Iris pigment epithelial cell (primary cell): Measurements from ENCODE around the gene SLC9A7.
A peak's percentile ranks its signal among the peaks of the same experiment; 100 is the strongest.
"Not testable (repeated sequence)": the region's sequence is repeated elsewhere in the genome, so short reads cannot be mapped to it uniquely, and the experiment has no call there.

Experiments
- DNase-seq: peaks from one replicate; pipeline ENCODE4 v3.0.0-alpha.2; 2011; ENCODE audit warnings: low read depth

Gene SLC9A7

DNA sequence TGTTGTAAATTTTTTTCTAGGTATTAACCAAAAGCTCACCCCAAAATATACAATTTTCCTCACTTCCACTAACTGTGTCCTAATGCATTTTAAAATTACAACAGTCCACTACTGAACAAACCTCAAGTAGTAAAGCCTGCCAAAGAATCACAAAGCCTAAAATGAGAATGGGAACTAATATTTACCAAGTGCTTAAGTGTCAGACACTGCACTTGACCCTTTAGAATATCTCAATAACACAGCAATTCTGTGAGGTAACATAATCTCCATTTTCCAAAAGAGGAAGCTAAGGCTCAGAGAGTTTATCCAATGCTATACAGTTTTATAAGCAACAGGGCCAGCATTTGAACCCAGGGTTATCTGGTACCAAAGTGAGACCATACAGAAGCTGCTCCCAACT, 4.9 kb downstream of the SLC9A7 start:
- DNase-seq, result no peak

- DNase-seq, result no peak
Observed at GRCh38 chrX:46750889-46751288, 8.0 kb downstream of the SLC9A7 start.

DNA sequence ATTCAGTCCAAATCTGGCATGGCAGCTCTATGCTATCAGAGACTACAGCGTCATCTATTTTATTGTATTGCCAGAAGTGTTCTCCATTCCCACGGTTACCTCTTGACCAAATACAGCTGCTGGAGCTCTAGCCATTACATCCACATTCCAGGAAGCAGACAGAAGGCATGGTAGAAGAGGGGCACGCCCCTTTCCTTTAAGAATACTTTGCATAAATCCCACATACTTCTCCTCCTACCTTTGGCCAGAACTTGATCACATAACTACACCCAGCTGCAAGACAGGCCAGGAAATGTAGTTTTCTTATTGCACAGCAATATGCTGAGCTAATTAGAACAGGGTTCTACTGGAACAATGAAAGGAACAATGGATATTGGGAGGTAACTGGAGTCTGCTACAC, 14.9 kb downstream of the SLC9A7 start:
- peak; percentile 7 for DNase-seq

- DNase-seq, result no peak
Observed at GRCh38 chrX:46743046-46743445, 15.9 kb downstream of the SLC9A7 start.

DNA sequence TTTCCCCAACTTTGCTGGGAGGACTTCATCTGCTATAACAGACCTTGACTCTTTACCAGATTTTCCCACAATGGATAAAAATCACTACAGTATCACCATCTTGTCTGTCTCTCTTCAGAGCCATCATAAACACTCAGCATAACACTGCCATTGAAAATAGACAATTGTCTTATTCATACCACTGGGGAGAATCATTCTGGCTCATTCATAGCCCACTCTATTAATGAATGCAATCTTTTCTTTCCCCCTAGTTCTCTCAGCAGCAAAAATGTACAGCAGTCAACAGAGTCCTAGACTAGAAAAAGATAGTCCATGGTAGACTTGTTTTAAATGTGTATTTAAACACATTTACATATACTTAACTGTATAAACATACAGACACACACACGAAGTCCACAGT, 19.2 kb downstream of the SLC9A7 start:
- no peak for DNase-seq

DNA sequence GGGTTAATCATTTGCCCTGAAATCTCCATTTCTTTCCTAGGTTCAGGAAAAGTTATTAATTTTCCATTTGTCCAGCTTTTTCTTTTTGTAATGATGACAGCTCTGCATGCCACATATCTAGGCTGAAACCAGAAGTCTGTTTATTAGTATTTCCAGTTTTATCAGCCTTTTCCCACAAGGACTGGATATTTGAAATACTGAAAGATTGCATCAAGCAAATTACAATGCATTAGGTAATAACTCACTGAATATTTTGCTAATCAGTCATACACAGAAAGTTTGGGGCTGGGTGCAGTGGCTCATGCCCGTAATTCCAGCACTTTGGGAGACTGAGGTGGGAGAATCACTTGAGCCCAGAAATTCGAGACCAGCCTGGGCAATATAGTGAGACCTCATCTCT, 21.5 kb downstream of the SLC9A7 start:
- DNase-seq, result peak; percentile 67

GRCh38 chrX:46737041-46737440, 21.9 kb downstream of the SLC9A7 start:
- no peak for DNase-seq

- DNase-seq, result no peak
Observed at GRCh38 chrX:46735622-46736021, 23.3 kb downstream of the SLC9A7 start.

GRCh38 chrX:46733226-46733625, 25.7 kb downstream of the SLC9A7 start:
- no peak for DNase-seq

DNA sequence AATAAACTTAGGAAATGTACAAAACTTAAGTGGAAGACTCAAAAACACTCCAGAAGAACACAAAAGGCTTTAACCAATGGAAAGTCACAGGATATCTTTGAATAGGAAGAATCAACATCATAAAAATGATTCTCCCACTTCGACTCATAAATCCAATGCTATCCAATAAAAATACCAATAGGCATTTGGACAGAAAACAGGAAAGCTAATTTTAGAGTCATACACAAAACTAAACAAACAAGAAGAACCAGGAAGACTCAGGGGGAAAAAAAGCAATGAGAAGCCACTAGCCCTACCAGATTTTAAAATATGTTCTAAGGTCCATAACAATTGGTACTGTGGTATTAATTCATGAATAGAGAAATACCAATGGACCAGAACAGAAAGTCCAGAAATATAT, 28.2 kb downstream of the SLC9A7 start:
- no peak for DNase-seq

DNA sequence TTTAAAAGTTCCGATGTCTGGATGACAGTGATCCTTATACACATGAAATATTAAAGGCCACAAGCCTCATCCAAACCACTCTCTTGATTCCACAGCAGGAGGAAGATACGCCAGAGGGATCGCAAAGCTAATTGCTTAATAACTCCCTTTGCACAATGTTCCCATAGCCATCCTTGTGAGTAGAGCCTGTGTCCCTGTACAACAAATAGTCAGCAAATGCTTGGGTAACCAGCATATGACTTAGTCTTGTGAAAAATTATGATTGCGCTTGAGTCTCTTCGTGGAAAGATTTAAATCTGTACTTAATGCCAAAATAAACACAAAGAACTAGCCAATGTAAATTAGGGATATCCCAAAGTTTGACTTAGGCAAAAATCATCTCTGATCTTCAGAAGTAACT, 31.5 kb downstream of the SLC9A7 start:
- DNase-seq, result peak; percentile 48

DNA sequence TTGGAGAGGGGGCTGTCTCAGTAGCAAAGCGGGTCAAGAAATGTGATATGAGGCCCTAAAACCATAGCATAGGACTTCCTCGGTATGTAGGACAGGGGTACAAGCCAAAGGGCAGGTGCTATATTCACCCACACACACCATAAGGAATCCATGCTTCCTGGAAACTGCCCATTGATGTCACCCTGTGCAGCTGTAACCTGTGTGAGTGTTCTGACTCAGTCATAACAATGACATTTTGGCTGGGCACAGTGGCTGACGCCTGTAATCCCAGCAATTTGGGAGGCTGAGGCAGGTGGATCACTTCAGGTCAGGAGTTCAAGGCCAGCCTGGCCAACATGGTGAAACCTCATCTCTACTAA, 35.4 kb downstream of the SLC9A7 start:
- not testable (repeated sequence) for DNase-seq

- DNase-seq, result peak; percentile 20
Observed at GRCh38 chrX:46722742-46723568, 36.0 kb downstream of the SLC9A7 start.

DNA sequence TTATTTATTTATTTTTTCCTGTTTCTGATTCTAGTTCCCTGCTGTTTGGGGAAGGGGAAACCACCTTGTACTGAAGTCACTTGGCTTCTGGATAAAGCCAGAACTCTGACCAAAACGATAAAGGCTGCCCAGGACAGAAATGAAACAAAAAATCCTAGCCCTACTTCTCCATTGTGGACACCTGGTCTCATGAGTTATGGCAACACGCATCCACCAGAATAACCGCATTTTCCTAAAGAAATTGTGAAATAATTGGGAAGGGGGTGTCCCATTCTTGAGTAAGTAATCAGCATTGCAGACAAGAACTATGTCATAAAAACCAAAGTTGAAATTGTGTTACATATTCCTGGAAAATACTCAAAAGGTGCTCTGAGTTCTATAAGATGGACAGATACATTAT, 42.1 kb downstream of the SLC9A7 start:
- no peak for DNase-seq

DNA sequence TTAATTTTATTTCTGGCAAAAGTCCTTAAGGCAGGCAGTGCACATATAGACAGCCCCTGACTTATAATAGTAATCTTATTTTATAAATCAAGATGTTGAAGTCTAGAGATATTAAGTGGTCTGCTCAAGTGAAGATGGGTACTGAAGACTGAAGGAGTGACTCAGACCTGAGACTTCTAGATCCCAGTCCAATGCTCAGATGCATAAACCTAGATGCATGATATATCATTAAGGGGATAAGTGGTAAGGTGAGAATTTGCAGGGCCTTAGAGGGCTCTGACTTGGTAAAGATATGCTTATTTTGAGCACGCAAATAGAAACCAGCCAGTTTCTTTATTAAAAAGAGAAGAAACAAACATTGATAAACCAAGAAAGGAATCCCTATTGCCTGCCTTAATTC, 42.9 kb downstream of the SLC9A7 start:
- no peak for DNase-seq

DNA sequence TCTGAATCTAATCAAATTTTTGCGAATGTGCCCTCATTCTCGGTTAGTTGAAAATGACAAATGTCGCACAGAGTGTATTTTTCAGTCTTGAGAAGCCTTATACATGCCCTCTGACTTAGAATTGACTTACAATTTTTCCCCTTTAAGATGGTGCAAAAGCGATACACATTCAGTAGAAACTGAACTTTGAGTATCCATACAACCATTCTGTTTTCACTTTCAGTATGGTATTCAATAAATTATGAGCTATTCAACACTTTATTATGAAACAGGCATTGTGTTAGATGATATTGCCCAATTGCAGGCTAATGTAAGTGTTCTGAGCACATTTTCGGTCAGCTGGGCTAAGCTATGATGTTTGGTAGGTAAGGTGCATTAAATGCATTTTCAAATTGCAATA, 43.4 kb downstream of the SLC9A7 start:
- DNase-seq, result no peak

GRCh38 chrX:46713672-46714490, 45.0 kb downstream of the SLC9A7 start:
- peak; percentile 25 for DNase-seq

GRCh38 chrX:46712764-46713163, 46.2 kb downstream of the SLC9A7 start:
- no peak for DNase-seq

DNA sequence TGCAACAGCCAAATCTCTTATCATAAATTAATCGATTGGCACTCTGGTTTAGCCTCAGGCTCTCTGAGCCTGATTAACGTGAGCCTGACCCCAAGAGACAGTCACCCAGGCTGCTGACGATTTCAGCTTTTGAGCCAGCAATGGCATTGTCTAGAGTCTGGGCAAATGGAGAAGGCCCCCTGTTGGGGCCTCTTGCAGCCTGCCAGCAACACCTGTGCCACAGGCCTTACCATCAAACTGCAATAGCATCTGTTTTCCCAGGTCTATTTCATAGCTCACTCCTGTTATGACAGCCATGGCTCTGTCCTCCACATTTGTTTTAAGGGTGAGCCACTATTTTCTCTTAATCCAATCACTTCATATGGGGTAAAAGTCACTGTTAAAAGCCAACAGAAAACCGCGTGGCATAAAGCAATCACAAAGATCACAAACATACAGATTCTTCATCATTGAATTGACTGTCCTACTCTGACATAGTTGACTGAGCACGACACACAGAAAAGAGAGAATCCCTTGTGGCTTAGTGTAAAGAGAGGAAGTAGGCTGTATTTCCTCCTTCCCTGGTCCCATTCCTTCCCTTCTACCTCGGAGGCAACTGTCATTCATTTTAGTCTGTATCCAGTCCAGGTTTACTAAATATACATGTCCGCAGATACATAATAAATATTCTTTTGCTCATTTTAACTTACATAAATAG, 47.8 kb downstream of the SLC9A7 start:
- no peak for DNase-seq

DNA sequence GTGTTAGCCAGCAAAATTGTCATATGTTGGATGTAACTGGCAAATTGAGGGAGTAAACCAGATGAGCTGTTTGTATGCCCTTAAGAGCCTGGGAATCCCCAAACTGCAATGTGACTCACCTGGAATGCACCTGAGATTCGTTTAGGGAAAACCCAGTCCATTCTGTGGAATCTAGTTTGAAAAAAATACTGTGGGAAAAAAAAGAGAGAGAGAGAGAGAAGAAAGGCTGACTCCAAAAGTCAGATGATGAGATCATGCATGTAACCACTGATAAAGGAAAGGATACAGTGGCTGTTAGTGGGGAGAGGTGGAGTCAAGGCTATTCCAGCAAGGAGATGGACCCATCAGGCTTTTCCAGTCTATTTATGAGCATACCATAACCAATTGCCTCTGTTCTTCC, 48.5 kb downstream of the SLC9A7 start:
- peak; percentile 45 for DNase-seq

DNA sequence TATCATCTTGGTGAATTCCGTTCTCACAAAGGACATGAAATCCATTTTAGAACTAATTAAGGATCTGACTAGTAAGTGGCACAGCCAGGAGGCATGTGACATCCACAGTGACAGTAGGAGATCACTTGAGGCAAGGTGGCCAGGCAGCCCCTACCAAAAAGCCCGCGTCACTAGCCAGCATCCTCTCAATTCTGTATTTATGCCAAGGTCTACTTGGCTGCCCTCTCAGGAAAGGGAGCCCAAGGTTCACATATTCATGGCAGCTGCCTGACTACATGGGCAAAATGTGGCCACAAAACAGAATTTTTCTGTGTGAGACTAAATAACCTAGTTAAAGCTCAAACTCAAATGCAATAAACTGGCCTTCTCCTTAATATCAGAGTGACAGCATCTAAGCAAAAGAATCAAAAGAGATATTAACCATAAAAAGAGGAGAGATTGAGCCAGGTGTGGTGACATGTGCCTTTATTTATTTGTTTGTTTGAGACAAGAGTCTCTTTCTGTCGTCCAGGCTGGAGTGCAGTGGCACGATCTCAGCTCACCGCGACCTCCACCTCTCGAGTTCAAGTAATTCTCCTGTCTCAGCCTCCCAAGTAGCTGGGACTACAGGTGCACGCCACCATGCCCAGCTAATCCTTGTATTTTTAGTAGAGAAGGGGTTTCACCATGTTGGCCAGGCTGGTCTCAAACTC, 51.5 kb downstream of the SLC9A7 start:
- DNase-seq, result no peak

GRCh38 chrX:46704767-46705386, 54.0 kb downstream of the SLC9A7 start:
- DNase-seq, result peak; percentile 68
